ENCODE measurements around the gene LCN6.
"Not testable (repeated sequence)": the region's sequence is repeated elsewhere in the genome, so short reads cannot be mapped to it uniquely, and the experiment has no call there.

The LCN6 gene

DNA sequence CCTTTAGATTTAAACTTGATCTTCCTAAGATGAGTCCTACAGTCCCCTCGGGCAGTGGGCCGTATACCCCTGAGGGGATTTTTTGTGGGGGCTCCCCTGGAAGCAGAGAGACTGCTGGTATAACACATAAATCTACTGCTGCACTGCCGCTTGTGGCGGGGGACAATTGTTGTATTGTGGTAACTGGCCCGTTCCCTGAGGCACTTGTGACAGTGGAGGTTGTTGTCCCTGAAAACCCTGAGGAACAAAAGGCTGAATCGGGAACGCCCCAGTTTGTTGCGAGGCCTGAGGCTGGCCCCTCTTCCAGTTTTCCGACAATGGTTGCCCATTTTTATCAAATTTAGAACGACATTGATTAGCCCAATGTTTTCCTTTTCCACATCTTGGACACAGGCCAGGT is 38.1 kb upstream of the LCN6 start:
- TF ChIP-seq, protein P1, sequence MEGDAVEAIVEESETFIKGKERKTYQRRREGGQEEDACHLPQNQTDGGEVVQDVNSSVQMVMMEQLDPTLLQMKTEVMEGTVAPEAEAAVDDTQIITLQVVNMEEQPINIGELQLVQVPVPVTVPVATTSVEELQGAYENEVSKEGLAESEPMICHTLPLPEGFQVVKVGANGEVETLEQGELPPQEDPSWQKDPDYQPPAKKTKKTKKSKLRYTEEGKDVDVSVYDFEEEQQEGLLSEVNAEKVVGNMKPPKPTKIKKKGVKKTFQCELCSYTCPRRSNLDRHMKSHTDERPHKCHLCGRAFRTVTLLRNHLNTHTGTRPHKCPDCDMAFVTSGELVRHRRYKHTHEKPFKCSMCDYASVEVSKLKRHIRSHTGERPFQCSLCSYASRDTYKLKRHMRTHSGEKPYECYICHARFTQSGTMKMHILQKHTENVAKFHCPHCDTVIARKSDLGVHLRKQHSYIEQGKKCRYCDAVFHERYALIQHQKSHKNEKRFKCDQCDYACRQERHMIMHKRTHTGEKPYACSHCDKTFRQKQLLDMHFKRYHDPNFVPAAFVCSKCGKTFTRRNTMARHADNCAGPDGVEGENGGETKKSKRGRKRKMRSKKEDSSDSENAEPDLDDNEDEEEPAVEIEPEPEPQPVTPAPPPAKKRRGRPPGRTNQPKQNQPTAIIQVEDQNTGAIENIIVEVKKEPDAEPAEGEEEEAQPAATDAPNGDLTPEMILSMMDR (conservative IDR thresholded peaks at IDR 0.05; ENCODE audit: low read depth, low read length), result no peak
- no peak for DNase-seq (ENCODE audit: low read depth)
- no peak overlapping the region for H3K4me3 ChIP-seq (ENCODE audit: low read depth, low read length)

DNA sequence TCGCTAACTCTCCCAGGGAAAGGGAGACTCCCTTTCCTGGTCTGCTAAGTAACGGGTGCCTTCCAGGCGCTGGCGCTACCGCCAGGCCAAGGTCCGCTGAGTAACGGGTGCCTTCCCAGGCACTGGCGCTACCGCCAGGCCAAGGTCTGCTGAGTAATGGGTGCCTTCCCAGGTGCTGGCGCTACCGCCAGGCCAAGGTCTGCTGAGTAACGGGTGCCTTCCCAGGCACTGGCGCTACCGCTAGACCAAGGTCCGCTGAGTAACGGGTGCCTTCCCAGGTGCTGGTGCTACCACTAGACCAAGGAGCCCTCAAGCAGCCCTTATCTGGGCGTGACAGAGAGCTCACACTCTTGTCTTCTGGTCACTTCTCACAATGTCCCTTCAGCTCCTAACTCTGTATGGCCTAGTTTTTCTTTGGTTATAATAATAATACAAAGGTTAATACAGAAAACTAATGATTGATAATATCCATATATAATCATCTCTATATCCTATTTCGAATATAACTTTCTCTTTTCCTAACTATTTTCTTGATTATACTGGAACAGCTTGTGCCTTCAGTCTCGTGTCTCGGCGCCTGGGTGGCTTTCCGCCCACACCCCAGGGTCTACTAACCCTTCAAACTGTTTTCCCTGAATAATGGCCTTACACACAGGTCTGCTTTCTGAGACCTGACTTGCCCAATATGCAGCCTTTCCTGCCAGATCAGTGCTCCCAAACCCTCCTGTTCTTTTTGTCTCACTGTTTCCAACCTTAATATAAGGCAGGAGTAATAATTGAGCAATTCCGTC is 37.4 kb upstream of the LCN6 start:
- H3K4me3 ChIP-seq (ENCODE audit: low read depth, low read length); DNase-seq (ENCODE audit: low read depth): not testable (repeated sequence)

DNA sequence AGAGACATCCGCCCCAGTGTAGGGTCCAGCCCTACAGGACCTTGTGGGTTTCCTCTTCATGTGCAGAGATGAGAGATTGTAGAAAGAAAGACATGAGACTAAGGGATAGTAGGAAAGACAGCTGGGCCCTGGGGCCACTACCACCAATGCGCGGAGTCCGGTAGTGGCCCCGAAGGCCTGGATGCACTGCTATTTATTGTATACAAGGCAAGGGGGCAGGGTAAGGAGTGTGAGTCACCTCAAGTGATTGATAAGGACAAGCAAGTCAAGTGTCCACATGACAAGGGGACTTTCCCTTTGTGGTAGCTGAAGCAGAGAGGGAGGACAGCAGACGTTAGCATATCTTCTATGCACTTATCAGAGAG is 36.7 kb upstream of the LCN6 start:
- TF ChIP-seq, protein P1 (conservative IDR thresholded peaks at IDR 0.05; ENCODE audit: low read depth, low read length), result no peak
- no peak for DNase-seq (ENCODE audit: low read depth)
- no peak overlapping the region for H3K4me3 ChIP-seq (ENCODE audit: low read depth, low read length)

DNA sequence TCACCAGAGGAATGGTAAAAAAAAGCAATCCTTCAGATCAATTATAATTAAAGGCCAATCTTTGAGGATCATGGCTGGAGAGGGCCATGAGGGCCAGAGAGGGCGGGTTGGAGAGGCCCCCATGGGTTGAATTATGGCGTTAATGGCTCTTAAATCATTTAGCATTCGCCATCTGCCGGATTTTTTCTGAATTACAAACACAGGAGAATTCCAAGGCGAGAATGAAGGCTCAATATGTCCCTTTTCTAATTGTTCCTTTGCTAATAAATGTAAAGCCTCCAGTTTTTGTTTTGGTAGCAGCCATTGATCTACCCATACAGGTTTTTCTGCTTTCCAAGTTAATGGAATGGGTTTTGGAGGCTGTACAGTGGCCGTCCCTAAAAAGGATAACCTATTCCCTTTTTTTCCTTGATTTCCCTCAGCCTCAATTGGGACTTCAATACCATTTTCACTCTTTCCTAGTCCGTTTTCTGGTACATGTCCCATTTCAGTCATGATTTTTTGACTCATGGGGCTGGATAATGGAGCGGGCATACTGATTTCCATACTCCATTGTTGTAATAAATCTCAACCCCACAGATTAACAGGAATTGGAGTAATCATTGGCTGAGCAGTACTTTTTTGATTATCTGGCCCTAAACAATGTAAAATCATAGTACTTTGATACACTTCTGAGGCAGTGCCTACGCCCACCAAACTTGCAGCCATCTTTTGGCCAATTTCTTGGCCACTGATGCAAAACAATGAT is 36.1 kb upstream of the LCN6 start:
- H3K4me3 ChIP-seq (ENCODE audit: low read depth, low read length), result no peak overlapping the region
- TF ChIP-seq, protein P1 (conservative IDR thresholded peaks at IDR 0.05; ENCODE audit: low read depth, low read length), result peak; percentile 33
- DNase-seq (ENCODE audit: low read depth), result no peak

DNA sequence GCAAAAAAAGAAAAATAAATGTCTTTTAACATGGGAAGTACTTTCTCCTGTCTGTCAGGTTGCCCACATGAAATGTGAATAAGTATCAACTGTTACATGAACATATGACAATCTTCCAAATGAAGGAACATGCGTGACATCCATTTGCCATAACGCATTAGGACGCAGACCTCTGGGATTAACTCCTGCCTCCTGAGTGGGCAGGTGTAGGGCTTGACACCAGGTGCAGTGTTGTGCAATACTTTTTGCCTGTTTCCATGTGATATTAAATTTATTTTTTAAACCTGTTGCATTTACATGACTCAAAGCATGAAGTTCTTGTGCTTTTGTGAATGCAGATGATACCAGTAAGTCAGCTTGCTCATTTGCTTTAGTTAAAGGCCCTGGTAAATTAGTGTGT is 34.1 kb upstream of the LCN6 start:
- TF ChIP-seq, protein P1 (conservative IDR thresholded peaks at IDR 0.05; ENCODE audit: low read depth, low read length), result no peak
- H3K4me3 ChIP-seq (ENCODE audit: low read depth, low read length), result no peak overlapping the region
- no peak for DNase-seq (ENCODE audit: low read depth)

DNA sequence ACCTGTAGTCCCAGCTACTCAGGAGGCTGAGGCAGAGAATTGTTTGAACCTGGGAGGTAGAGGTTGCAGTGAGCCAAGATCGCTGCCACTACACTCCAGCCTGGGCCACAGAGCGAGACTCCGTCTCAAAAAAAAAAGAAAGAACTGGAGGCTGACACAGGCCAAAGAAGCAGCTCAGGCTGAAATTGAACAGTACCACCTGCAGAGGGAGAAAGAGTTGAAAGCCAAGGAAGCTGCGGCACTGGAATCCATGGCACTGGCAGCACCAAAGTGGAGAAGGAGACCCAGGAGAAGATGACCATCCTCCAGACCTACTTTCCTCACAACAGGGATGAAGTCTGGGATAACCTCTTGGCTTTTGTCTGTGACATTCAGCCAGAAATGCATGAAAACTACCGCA is 31.5 kb upstream of the LCN6 start:
- TF ChIP-seq, protein P1 (conservative IDR thresholded peaks at IDR 0.05; ENCODE audit: low read depth, low read length), result peak; percentile 40
- H3K4me3 ChIP-seq (ENCODE audit: low read depth, low read length), result no peak overlapping the region
- DNase-seq (ENCODE audit: low read depth), result no peak

DNA sequence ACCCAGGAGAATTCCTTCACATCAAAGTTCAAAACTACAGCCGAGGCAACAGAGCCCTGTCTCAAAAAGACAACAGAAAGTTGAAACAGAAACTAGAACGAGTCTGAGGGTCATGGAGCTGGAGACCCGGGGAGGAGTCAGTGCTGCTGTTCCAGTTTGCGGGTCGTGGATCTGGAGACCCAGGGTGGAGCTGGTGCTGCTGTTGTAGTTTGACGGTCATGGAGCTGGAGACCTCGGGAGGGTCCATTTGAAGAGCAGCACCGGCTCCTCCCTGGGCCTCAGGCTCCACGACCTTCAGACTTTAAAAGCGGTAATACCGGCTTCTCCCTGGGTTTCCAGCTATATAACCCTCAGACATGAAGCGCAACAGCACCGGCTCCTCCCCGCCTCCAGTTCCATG is 29.0 kb upstream of the LCN6 start:
- TF ChIP-seq, protein P1 (conservative IDR thresholded peaks at IDR 0.05; ENCODE audit: low read depth, low read length), result no peak
- no peak for DNase-seq (ENCODE audit: low read depth)
- no peak overlapping the region for H3K4me3 ChIP-seq (ENCODE audit: low read depth, low read length)

Data from choroid plexus epithelial cell (primary cell).